ENCODE results near the gene DFFB.

DNA sequence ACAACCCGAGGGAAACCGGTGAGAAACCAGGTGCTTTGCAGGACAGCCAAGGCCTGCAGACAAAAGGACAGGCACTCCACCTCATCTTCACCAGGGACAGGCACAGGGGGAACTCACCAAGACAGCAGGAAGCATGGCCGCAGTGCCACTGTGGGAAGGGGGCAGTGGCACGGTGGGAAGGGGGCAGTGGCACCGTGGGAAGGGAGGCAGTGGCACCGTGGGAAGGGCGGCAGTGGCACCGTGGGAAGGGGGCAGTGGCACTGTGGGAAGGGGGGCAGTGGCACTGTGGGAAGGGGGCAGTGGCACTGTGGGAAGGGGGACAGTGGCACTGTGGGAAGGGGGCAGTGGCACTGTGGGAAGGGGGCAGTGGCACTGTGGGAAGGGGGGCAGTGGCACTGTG, 32.6 kb upstream of the DFFB start:
- TF ChIP-seq CTCF (conservative IDR thresholded peaks at IDR 0.05) (no peak), ZFX (IDR thresholded peaks at IDR 0.05) (no peak)

All from C4-2B (cell line).